ENCODE data around the gene CCSER2. TPM values are rescaled to one million over a fixed set of nuclear protein-coding genes. Genes with fewer than 3 reads are reported as not detected.
"Not testable (repeated sequence)": the region's sequence is repeated elsewhere in the genome, so short reads cannot be mapped to it uniquely, and the experiment has no call there.

CCSER2 gene
- total RNA-seq, 1 donor from 2014 or later = 49.6 TPM

DNA sequence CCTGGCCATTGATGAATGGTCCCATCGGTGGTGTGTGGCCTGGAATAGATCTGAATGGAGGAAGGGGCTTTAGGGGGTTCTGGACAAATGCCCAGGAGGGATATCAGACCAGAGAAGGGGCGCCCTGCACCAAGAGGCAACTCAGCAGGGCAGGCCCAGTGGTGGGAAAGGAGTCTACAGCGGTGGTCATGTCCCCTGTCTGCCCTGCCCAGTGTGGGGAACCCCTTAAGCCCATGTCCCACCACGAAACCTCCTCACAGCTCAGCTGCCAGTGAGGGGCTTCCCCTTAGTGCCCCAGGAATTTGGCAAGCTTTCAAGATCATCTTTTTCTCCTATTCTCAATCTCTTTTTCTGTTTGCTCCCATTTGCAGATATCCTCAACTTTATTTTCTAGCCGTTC, 14.1 kb upstream of the CCSER2 start:
- no peak overlapping the region for H3K27ac Mint-ChIP-seq
- H3K27me3 Mint-ChIP-seq = no peaks in the 10 kb centered on the region
- TF ChIP-seq, protein P1, sequence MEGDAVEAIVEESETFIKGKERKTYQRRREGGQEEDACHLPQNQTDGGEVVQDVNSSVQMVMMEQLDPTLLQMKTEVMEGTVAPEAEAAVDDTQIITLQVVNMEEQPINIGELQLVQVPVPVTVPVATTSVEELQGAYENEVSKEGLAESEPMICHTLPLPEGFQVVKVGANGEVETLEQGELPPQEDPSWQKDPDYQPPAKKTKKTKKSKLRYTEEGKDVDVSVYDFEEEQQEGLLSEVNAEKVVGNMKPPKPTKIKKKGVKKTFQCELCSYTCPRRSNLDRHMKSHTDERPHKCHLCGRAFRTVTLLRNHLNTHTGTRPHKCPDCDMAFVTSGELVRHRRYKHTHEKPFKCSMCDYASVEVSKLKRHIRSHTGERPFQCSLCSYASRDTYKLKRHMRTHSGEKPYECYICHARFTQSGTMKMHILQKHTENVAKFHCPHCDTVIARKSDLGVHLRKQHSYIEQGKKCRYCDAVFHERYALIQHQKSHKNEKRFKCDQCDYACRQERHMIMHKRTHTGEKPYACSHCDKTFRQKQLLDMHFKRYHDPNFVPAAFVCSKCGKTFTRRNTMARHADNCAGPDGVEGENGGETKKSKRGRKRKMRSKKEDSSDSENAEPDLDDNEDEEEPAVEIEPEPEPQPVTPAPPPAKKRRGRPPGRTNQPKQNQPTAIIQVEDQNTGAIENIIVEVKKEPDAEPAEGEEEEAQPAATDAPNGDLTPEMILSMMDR (IDR thresholded peaks at IDR 0.05; ENCODE audit: unreplicated experiment) = no peak
- no peak for DNase-seq (ENCODE audit: low spot score, unreplicated experiment)
- no peak overlapping the region for H3K4me3 Mint-ChIP-seq (ENCODE audit: low read depth)
- no peaks in the 10 kb centered on the region for H3K4me1 Mint-ChIP-seq (ENCODE audit: low read depth)
- H3K9me3 Mint-ChIP-seq (ENCODE audit: low read depth) = no peaks in the 10 kb centered on the region
- no peaks in the 10 kb centered on the region for H3K36me3 Mint-ChIP-seq (ENCODE audit: insufficient read depth)

DNA sequence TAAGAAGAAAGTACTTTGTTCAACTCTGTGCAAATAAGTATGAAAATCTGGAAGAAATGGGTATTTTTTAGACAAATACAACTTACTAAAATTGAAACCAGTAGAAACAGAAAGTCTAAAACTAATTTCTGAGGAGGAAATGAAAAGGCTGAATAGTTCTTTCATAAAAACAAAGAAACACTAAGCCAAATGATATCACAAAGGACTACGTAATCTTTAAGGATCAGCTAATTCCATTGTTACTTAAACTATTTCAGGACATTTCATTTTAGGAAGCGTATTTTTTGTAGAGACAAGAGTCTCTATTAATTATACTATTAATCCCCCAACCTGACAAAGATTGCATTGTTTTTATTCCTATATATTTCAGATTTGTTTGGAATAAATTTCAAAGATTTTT, 11.2 kb upstream of the CCSER2 start:
- TF ChIP-seq, protein P1 (IDR thresholded peaks at IDR 0.05; ENCODE audit: unreplicated experiment) = no peak
- Mint-ChIP-seq H3K4me3 (ENCODE audit: low read depth) (no peak overlapping the region), H3K27me3 (no peaks in the 10 kb centered on the region), H3K36me3 (ENCODE audit: insufficient read depth) (no peaks in the 10 kb centered on the region), H3K27ac (no peak overlapping the region), H3K9me3 (ENCODE audit: low read depth) (no peaks in the 10 kb centered on the region), H3K4me1 (ENCODE audit: low read depth) (no peaks in the 10 kb centered on the region)
- no peak for DNase-seq (ENCODE audit: low spot score, unreplicated experiment)

DNA sequence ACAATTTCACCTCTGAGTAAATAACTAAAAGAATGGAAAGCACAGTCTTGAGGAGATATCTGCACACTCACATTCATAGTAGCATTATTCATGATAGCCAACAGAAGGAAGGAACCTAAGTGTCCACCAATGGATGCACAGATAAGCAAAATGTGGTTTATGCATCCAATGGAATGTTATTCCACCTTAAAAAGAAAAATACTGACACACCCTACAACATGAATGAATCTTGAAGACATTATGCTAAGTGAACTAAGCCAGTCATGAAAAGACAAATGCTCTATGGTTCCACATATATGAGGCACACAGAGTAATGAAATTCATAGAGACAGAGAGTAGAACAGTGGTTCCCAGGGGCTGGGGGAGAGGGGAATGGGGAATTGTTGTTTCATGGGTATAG, 6.5 kb upstream of the CCSER2 start:
- H3K9me3 Mint-ChIP-seq (ENCODE audit: low read depth) = no peaks in the 10 kb centered on the region
- no peak overlapping the region for H3K4me3 Mint-ChIP-seq (ENCODE audit: low read depth)
- no peaks in the 10 kb centered on the region for H3K27me3 Mint-ChIP-seq
- no peaks in the 10 kb centered on the region for H3K36me3 Mint-ChIP-seq (ENCODE audit: insufficient read depth)
- H3K4me1 Mint-ChIP-seq (ENCODE audit: low read depth) = no peaks in the 10 kb centered on the region
- TF ChIP-seq, protein P1 (IDR thresholded peaks at IDR 0.05; ENCODE audit: unreplicated experiment) = no peak
- no peak overlapping the region for H3K27ac Mint-ChIP-seq
- DNase-seq (ENCODE audit: low spot score, unreplicated experiment) = no peak

DNA sequence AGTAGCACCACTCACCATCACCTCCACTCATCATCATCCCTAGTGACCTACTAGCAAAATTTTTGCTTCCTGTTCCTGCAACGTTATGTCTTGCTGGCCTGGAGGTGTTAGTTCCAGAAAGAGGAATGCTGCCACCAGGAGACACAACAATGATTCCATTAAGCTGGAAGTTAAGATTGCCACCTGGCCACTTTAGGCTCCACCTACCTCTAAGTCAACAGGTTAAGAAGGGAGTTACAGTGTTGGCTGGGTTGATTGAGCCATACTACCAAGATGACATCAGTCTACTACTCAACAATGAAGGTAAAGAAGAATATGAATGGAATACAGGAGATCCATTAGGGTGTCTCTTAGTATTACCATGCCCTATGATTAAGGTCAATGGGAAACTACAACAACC, 4.8 kb upstream of the CCSER2 start:
- not testable (repeated sequence) for H3K27me3 Mint-ChIP-seq; H3K4me1 Mint-ChIP-seq (ENCODE audit: low read depth); H3K27ac Mint-ChIP-seq; H3K36me3 Mint-ChIP-seq (ENCODE audit: insufficient read depth); DNase-seq (ENCODE audit: low spot score, unreplicated experiment); H3K9me3 Mint-ChIP-seq (ENCODE audit: low read depth); H3K4me3 Mint-ChIP-seq (ENCODE audit: low read depth)

DNA sequence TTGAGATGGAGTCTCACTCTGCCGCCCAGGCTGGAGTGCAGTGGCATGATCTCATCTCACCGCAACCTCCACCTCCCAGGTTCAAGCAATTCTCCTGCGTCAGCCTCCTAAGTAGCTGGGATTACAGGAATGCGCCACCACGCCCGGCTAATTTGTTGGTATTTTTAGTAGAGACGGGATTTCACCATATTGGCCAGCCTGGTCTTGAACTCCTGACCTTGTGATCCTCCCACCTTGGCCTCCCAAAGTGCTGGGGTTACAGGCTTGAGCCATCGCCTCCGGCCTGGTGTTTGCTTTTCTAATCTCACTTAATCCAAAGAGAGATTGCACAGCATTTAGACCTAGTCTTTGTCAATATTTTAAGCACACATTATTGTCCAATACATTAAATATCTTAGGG, 1.4 kb upstream of the CCSER2 start:
- not testable (repeated sequence) for H3K27me3 Mint-ChIP-seq; H3K4me3 Mint-ChIP-seq (ENCODE audit: low read depth); DNase-seq (ENCODE audit: low spot score, unreplicated experiment); H3K9me3 Mint-ChIP-seq (ENCODE audit: low read depth); H3K36me3 Mint-ChIP-seq (ENCODE audit: insufficient read depth)
- peaks cover 20% of the 10 kb centered on the region for H3K4me1 Mint-ChIP-seq (ENCODE audit: low read depth)
- H3K27ac Mint-ChIP-seq = peak overlapping the region; percentile 78

DNA sequence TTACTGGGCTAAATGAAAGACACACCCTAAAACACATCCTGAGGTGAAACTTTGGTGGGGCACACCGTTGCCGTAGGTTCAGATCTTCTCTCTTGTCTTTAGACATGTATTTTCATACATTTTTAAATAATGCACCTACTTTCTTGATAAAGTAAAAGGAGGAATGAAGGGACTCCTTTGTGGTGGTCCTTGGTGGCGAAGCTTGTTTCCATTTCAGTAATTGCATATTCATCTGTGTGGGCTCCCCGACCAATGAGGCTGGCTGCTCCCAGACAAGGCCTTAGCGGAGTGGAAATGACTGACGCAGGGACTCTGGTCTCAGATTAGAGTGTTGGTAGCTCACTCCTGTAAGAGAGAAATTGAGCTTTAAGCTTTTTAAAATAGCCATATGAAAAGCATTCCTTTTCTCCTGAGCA, 815 bp downstream of the CCSER2 start:
- no peaks in the 10 kb centered on the region for H3K27me3 Mint-ChIP-seq
- TF ChIP-seq, protein P1 (IDR thresholded peaks at IDR 0.05; ENCODE audit: unreplicated experiment) = no peak
- peaks cover 28% of the 10 kb centered on the region for H3K4me1 Mint-ChIP-seq (ENCODE audit: low read depth)
- no peaks in the 10 kb centered on the region for H3K9me3 Mint-ChIP-seq (ENCODE audit: low read depth)
- peak overlapping the region; percentile 91 for H3K4me3 Mint-ChIP-seq (ENCODE audit: low read depth)
- no peaks in the 10 kb centered on the region for H3K36me3 Mint-ChIP-seq (ENCODE audit: insufficient read depth)
- H3K27ac Mint-ChIP-seq = peak overlapping the region; percentile 97
- no peak for DNase-seq (ENCODE audit: low spot score, unreplicated experiment)
